ENCODE measurements around the gene SLC35A5. TPM values are rescaled to one million over a fixed set of nuclear protein-coding genes. Genes with fewer than 3 reads are reported as not detected.
"Not testable (repeated sequence)": the region's sequence is repeated elsewhere in the genome, so short reads cannot be mapped to it uniquely, and the experiment has no call there.

Gene SLC35A5
- polyA plus RNA-seq, 12 donors, result 22.5 to 50.9 (median 31.9) TPM; not detected in 1

- not testable (repeated sequence) for DNase-seq
Measured at GRCh38 chr3:112564247-112564939, 2.5 kb downstream of the SLC35A5 start.

GRCh38 chr3:112564940-112565305, 3.1 kb downstream of the SLC35A5 start:
- DNase-seq, result no peak

DNA sequence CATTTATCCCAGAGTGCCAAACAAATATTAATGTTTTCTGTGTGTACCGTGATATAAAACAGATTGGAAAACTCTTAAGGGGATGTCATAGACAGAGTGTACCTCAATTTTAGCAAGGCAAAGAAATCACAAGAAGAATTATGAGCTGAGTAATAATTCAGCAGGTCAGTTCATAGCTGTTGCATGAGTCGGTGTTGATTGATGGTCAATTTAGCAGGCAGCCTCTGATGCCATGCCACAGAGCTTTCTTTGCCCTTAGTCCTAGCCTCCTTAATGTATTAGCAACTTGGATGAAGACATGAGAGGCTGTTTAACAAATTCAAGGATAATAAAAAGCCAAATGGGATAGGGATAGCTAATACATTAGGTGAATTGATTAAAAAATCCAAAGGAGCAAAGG, 6.8 kb downstream of the SLC35A5 start:
- no peak for DNase-seq

GRCh38 chr3:112569265-112569664, 7.4 kb downstream of the SLC35A5 start:
- DNase-seq, result no peak

DNA sequence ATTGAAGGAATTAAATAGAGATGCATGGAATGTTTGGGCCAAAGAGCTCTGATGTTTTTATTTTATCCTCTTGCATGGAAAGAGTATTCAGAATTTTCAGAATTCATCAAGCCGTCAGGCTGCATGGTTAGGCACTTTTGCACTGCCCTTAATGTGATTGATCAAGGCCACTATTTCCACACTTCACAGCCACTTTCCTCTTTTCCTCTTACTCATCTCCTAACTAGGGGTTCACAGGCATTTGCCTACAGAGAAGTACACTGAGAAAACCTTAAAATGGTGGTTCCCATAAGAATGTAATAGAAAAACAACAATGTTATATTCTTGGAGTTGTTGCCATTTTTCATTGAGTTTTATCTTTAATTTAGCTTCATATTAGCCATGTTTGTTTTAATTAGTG, 10.9 kb downstream of the SLC35A5 start:
- no peak for DNase-seq

GRCh38 chr3:112579232-112579631, 17.4 kb downstream of the SLC35A5 start:
- DNase-seq, result no peak

DNA sequence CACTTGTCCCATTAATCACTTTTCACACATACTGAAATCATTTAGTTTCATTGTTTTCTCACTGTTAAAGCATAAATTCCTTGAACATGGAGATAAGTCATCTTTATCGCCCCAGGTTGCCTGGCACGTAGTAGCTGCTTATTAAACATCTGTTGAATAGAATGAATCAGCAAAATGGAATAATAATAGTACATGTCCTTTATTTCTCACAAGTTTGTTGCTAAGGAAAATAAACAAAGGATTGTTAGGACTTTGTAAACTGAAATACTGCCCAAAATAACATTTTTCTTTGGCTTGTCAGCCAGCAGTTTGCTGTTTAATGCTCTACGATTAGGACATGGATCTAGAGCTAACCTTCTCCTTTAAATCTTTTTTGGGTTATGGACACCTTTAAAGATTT, 17.9 kb downstream of the SLC35A5 start:
- no peak for DNase-seq

GRCh38 chr3:112582244-112582874, 20.5 kb downstream of the SLC35A5 start:
- peak; percentile 53 for DNase-seq

DNA sequence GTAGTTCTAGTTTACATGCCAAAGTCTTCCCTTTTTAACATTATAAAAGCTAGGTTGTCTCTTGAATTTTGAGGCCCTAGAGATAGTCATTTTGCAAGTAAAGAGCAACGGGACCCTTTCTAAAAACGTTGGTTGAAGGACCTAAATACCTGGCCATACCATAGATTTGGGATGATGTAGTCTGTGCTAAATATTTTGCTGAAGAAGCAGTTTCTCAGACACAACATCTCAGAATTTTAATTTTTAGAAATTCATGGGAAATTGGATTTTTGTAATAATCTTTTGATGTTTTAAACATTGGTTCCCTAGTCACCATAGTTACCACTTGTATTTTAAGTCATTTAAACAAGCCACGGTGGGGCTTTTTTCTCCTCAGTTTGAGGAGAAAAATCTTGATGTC, 21.3 kb downstream of the SLC35A5 start:
- DNase-seq, result no peak

DNA sequence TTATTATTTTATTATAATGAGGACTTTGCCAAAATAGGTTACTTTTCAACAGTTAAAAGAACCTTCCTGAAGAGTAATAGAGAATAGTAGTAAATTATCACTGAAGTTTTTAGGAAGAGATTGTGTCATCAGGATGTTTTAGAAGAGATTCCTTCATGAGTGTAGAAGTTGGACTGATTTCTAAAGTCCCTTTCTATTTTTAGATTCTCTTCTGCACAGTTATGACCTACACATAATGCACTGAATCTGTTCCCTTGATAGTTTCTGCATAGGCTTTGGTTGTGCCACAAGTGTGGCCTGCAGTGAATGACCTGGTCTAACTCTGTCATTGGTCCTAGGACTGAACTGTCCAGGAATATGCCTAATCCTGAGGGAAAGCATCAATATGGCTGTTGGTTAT, 23.9 kb downstream of the SLC35A5 start:
- no peak for DNase-seq

- DNase-seq, result no peak
Measured at GRCh38 chr3:112587336-112587735, 25.5 kb downstream of the SLC35A5 start.

- no peak for DNase-seq
Measured at GRCh38 chr3:112593258-112593657, 31.4 kb downstream of the SLC35A5 start.

- DNase-seq, result no peak
Measured at GRCh38 chr3:112594856-112595255, 33.0 kb downstream of the SLC35A5 start.

DNA sequence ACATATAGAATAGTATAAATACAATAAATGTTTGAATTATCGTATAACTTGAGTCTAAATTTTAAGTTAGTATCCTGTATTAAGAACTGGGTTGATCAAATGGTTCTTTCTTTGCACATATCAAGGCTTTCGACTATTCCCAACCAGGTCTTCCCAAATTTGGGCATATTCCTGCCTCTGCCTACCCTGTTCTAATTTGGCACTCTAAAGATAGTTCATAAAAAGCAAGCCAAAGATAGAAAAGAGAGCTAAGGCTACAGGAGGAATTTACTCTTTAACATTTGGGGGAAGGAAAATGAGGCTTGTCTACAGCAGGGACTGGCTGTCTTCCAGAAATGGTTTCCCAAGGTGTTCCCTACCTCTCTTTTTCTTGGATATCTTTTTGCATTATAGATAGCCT, 36.1 kb downstream of the SLC35A5 start:
- DNase-seq, result no peak

GRCh38 chr3:112598731-112599130, 36.9 kb downstream of the SLC35A5 start:
- DNase-seq, result no peak

DNA sequence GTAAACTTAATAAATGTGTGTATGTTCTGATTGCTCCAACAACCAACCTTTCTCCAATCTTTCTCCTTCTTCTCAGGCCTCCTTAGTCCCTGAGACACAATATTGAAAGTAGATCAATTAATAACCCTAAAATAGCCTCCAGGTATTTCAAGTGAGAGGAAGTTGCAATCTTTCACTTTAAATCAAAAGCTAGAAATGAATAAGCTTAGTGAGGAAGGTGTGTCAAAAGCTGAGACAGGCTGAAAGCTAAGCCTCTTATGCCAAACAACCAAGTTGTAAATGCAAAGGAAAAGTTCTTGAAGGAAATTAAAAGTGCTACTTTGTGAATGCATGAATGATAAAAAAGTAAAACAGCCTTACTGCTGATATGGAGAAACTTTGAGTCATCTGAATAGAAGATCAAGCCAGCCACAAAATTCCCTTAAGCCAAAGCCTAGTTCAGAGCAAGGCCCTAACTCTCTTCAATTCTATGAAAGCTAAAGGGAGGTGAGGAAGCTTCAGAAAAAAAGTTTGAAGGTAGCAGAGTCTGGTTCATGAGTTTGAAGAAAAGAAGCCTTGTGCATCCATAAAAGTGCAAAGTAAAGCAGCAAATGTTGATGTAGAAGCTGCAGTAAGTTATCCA, 40.5 kb downstream of the SLC35A5 start:
- no peak for DNase-seq

GRCh38 chr3:112604536-112604935, 42.7 kb downstream of the SLC35A5 start:
- DNase-seq, result no peak

DNA sequence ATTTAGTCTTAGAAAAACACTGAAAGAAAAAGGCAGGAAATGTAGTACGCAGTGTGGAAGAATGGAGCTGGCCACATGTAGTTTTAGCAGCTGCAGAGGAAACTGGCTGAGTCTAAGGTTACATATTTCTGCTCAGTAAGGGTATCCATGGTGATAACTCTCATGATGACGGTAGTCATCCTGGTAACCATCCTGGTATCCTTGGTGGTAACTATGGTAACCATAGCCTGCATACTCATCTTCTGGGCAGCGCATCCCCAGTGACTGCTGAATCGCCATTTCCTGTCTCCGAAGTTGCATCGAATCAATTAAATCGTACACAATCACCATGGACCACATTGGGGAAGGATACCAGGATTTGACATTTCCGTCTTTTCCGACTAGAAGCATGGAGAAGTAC, 43.4 kb downstream of the SLC35A5 start:
- peak; percentile 24 for DNase-seq

DNA sequence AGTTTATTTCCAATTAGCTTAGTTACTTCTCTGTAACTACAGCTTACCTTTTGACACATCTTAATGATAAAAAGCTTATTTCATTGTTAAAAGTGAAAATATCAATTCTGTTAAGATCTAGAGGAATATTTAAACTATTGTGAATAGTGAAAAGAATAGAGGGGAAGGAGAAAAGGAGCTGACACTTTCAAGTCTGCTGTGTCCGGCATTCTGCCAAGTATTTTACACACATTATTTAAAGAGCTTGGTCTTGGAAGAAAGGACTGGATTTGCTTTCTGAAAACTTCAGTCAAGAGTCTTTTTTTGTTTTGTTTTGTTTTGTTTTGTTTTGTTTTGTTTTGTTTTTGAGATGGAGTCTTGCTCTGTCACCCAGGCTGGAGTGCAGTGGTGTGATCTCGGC, 44.3 kb downstream of the SLC35A5 start:
- DNase-seq, result no peak

- no peak for DNase-seq
Measured at GRCh38 chr3:112607863-112608262, 46.0 kb downstream of the SLC35A5 start.

DNA sequence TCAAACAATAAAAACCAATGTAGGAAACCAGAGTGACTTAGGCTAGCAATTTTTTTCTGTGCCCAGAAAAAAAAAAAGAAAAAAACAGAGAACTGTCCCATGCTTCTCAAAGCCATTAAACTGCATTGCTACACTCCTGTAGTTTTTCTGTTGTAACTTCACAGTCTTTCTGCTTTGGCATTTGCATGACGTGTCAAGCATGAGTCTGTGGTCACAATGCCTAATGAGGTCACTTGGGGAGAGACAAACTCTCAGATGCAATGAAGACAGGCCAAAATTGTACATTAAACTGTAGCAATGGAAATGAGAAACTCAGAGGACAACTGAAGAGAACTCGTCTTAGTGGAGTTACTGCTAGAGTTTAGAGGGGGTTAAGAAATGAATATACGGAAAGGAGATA, 48.3 kb downstream of the SLC35A5 start:
- DNase-seq, result no peak

DNA sequence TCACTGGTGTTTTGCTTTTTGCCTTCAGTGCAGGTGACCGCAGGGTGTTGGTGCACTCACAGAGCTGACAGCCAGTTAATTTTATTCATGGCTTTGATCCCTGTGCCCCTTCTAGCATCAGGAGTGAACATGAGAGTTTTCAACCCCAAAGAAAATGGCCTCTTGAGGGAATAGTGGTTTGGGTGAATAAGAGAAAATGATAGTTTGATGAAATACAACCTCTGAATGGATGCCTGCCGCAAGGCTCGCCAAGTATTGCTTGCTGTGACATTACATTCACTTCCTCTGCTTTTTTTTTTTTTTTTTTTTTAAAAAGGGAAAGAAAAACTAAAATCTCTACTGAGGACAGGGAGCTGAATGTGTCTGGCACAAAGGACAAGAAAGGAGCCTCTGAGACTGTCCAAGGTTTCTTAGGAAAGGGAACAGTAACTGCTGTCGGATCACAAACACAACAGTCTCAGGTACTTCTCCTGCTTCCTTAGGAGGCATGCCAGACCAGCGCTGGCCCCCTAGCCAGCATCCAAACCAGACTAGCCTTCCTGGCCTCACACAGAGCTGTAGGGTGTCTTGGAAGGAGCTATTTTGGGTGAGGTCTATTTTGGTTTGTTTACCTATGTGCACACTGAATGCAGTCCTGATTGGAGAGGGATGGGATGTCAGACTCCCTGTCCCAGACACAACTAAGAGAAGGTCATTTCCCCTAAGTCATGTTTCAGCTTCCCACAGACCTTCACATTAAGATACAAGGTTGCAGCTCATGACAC, 50.1 kb downstream of the SLC35A5 start:
- DNase-seq, result no peak
